ENCODE results near the gene ANKRD33B. TPM values are rescaled to one million over a fixed set of nuclear protein-coding genes. Genes with fewer than 3 reads are reported as not detected.

The ANKRD33B gene
- total RNA-seq, 2 donors from 2014 or later, result 10.9 to 18.9 TPM

DNA sequence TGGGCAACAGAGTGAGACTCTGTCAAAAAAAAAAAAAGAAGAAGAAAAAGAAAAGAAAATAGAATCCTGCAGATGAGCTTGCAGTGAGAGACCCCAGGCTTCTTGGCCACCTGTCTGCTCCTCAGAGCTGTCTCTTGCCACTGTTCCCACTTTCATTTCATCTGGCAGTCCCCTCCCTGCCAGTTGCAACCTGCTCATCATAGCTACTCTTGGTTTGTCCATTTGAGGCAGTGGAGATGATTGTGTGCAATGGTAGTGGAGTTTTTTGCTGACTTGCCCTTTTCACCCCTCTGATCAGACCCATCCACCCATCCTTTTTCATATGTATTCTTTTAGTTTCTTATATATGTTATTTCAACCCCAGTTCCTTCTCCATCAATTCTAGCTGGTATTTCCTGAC is 28.7 kb downstream of the ANKRD33B start:
- Mint-ChIP-seq H3K4me1 (ENCODE audit: low read depth in 2 of 2) (peaks cover 24 to 28% of the 10 kb centered on the region in 2 donors), H3K9me3 (no peaks in the 10 kb centered on the region), H3K27me3 (peaks cover 11 to 15% of the 10 kb centered on the region in 2 donors), H3K27ac (no peak overlapping the region), H3K4me3 (no peak overlapping the region), H3K36me3 (peaks cover 4% of the 10 kb centered on the region)
- no peak for ATAC-seq
- DNase-seq (ENCODE audit: low spot score), result no peak

GRCh38 chr5:10593531-10594181 is 29.8 kb downstream of the ANKRD33B start:
- Mint-ChIP-seq H3K27ac (no peak overlapping the region), H3K9me3 (no peaks in the 10 kb centered on the region), H3K27me3 (peaks cover 9 to 15% of the 10 kb centered on the region in 2 donors), H3K4me3 (no peak overlapping the region), H3K4me1 (ENCODE audit: low read depth in 2 of 2) (peaks cover 24 to 28% of the 10 kb centered on the region in 2 donors), H3K36me3 (peaks cover 4% of the 10 kb centered on the region)
- DNase-seq (ENCODE audit: low spot score), result no peak
- ATAC-seq, result peak in 1 of 2 donors; percentile 14

DNA sequence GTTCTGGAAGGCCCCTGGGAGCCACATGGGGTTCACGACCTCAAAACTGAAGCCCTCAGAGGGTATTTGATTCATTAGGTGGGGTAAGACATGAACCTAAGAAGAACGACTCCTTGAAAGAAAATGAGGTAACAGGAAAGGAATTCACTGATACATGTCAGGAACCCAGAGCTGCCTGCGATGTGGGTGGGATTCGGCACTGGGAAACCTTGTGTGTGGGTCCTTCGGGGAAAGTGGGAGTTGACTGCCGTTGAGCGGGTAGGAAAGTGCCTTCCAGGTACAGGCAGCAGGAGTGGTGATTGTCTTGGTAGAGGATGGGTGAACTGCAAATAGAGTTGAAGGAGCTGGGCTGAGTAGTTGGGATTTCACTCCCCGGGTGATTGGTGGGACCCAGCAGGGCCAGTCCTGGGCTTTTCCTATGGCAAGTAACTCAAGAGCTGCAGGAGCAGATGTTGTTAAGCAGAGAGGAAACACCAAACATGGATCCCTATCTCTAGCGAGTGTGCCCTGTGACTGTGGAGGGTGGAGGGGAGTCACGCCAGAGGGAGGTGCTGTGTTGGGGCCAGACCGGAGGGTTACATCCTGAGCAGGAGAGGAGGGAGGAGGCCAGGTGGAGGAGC is 30.8 kb downstream of the ANKRD33B start:
- DNase-seq (ENCODE audit: low spot score) (no peak), ATAC-seq (no peak)
- H3K9me3 Mint-ChIP-seq, result no peaks in the 10 kb centered on the region
- H3K4me3 Mint-ChIP-seq, result peak overlapping the region; percentile 21
- H3K27ac Mint-ChIP-seq, result peak overlapping the region; percentile 13 to 30
- peaks cover 21 to 23% of the 10 kb centered on the region in 2 donors for H3K4me1 Mint-ChIP-seq (ENCODE audit: low read depth in 2 of 2)
- no peaks in the 10 kb centered on the region for H3K36me3 Mint-ChIP-seq
- H3K27me3 Mint-ChIP-seq, result peaks cover 7% of the 10 kb centered on the region in 2 donors

GRCh38 chr5:10595293-10595671 is 31.4 kb downstream of the ANKRD33B start:
- Mint-ChIP-seq H3K36me3 (no peaks in the 10 kb centered on the region), H3K4me3 (peak overlapping the region; percentile 56), H3K9me3 (no peaks in the 10 kb centered on the region), H3K4me1 (ENCODE audit: low read depth in 2 of 2) (peaks cover 23% of the 10 kb centered on the region in 2 donors), H3K27ac (peak overlapping the region in 1 of 2 donors; percentile 30), H3K27me3 (peaks cover 1 to 7% of the 10 kb centered on the region in 2 donors)
- DNase-seq (ENCODE audit: low spot score) (no peak), ATAC-seq (peak in 1 of 2 donors; percentile 25)

DNA sequence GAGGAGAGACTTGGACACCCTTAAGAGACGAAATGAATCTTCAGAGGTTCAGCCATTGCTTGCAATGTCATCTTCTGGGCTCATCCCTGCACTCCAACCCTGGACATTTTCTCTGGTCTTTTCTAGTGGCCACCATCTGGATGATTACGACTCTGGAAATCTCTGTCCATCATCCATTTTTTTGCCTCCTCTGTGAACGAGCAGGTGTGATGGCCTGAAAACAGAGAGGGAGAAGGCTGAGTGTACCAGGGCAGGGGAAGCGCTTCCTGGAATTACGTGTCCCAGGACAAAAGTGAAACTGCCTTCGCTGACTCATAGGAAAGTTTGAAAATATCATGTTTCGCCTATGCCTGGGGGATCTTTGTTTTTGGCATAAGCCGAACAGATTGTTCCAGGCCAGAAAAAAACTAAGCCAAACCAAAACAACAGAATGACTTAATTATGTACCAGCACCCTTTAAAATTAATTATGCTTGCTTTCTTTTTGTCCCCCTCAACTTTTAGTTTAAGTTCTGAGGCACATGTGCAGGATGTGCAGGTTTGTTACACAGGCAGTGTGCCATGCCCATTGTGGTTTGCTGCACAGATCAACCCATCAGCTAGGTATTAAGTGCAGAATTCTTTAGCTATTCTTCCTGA is 31.9 kb downstream of the ANKRD33B start:
- Mint-ChIP-seq H3K4me3 (peak overlapping the region; percentile 56), H3K27ac (peak overlapping the region; percentile 30 to 83), H3K4me1 (ENCODE audit: low read depth in 2 of 2) (peaks cover 23 to 24% of the 10 kb centered on the region in 2 donors), H3K27me3 (peaks cover 0 to 2% of the 10 kb centered on the region in 2 donors), H3K36me3 (no peaks in the 10 kb centered on the region), H3K9me3 (no peaks in the 10 kb centered on the region)
- DNase-seq (ENCODE audit: low spot score) (no peak), ATAC-seq (peak; percentile 85 to 87)

DNA sequence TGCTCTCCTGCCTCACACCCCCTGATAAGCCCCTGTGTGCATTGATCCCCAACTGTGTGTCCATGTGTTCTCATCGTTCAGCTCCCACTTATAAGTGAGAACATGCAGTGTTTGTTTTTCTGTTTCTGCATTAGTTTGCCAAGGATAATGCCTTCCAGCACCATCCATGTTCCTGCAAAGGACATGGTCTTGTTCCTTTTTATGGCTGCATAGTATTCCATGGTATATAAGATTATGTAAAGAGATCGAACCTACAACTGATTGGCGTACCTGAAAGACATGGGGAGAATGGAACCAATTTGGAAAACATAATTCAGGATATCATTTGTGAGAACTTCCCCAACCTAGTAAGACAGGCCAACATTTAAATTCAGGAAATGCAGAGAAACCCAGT is 32.4 kb downstream of the ANKRD33B start:
- H3K36me3 Mint-ChIP-seq, result no peaks in the 10 kb centered on the region
- no peaks in the 10 kb centered on the region for H3K9me3 Mint-ChIP-seq
- peaks cover 25 to 26% of the 10 kb centered on the region in 2 donors for H3K4me1 Mint-ChIP-seq (ENCODE audit: low read depth in 2 of 2)
- H3K4me3 Mint-ChIP-seq, result peak overlapping the region; percentile 56
- H3K27me3 Mint-ChIP-seq, result peaks cover 0 to 2% of the 10 kb centered on the region in 2 donors
- DNase-seq (ENCODE audit: low spot score) (no peak), ATAC-seq (no peak)
- H3K27ac Mint-ChIP-seq, result peak overlapping the region; percentile 30 to 83

GRCh38 chr5:10596886-10597451 is 33.1 kb downstream of the ANKRD33B start:
- ATAC-seq (no peak), DNase-seq (ENCODE audit: low spot score) (no peak)
- H3K4me3 Mint-ChIP-seq, result no peak overlapping the region
- H3K9me3 Mint-ChIP-seq, result no peaks in the 10 kb centered on the region
- H3K4me1 Mint-ChIP-seq (ENCODE audit: low read depth in 2 of 2), result peaks cover 29 to 31% of the 10 kb centered on the region in 2 donors
- peaks cover 0 to 2% of the 10 kb centered on the region in 2 donors for H3K27me3 Mint-ChIP-seq
- no peak overlapping the region for H3K27ac Mint-ChIP-seq
- H3K36me3 Mint-ChIP-seq, result no peaks in the 10 kb centered on the region

DNA sequence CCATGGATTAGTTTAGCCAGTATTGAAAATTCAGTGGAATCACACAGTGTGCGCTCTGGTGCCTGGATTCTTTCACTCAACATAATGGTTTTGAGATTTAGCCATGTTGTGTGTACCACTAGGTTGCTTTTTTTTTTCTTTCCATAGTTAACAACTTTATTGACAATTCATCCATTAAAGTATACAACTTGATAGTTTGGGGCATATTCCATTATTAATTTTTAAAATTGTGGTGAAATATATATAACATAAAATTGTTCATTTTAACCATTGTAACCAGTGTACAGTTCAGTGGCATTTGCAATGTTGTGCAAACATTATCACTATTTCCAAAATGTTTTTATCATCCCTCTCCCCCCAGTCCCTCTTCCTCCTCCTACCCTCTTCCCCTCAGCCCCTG is 35.2 kb downstream of the ANKRD33B start:
- H3K4me1 Mint-ChIP-seq (ENCODE audit: low read depth in 2 of 2), result peaks cover 26 to 31% of the 10 kb centered on the region in 2 donors
- H3K27ac Mint-ChIP-seq, result no peak overlapping the region
- no peak for ATAC-seq

GRCh38 chr5:10599862-10600284 is 36.0 kb downstream of the ANKRD33B start:
- Mint-ChIP-seq H3K4me3 (no peak overlapping the region), H3K27ac (no peak overlapping the region), H3K36me3 (no peaks in the 10 kb centered on the region), H3K4me1 (ENCODE audit: low read depth in 2 of 2) (peaks cover 21 to 26% of the 10 kb centered on the region in 2 donors), H3K9me3 (no peaks in the 10 kb centered on the region), H3K27me3 (peaks cover 0 to 2% of the 10 kb centered on the region in 2 donors)
- ATAC-seq (no peak), DNase-seq (ENCODE audit: low spot score) (no peak)

More for the DNA sequence above, 35.2 kb downstream of the ANKRD33B start:
- no peak overlapping the region for H3K4me3 Mint-ChIP-seq
- peaks cover 0 to 2% of the 10 kb centered on the region in 2 donors for H3K27me3 Mint-ChIP-seq
- DNase-seq (ENCODE audit: low spot score), result no peak
- no peaks in the 10 kb centered on the region for H3K36me3 Mint-ChIP-seq
- H3K9me3 Mint-ChIP-seq, result no peaks in the 10 kb centered on the region

DNA sequence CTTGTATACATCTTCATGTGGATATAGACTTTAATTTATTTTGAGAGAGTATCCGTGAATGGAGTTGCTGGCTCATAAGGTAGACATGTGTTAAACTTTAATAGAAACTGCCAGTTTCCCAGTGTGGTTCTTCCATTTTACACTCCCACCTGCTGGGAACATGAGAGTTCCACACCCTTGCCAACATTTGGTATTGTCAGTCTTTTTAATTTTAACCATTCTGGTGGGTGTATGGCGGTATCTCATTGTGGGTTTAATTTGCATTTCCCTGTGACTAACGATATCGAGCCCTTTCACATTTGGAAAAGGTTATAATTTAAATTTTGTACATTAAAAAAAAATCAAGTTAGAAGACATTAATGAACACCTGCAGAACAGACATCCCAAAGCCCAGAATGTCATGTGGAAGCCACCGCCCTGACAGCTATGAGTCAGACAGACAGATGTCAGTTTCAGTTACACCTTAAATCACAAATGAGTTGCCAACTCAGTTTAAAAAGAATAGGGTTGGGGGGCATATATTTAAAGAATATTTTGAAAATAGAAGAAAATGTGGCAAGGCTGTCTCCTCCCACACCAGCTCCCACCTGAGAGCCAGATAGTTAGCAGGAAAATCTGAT is 36.9 kb downstream of the ANKRD33B start:
- ATAC-seq (peak in 1 of 2 donors; percentile 39), DNase-seq (ENCODE audit: low spot score) (no peak)
- Mint-ChIP-seq H3K4me3 (no peak overlapping the region), H3K27me3 (peaks cover 0 to 2% of the 10 kb centered on the region in 2 donors), H3K9me3 (no peaks in the 10 kb centered on the region), H3K27ac (no peak overlapping the region), H3K4me1 (ENCODE audit: low read depth in 2 of 2) (peaks cover 16 to 17% of the 10 kb centered on the region in 2 donors), H3K36me3 (no peaks in the 10 kb centered on the region)

GRCh38 chr5:10601246-10602030 is 37.6 kb downstream of the ANKRD33B start:
- Mint-ChIP-seq H3K36me3 (no peaks in the 10 kb centered on the region), H3K27ac (no peak overlapping the region), H3K4me3 (no peak overlapping the region), H3K9me3 (no peaks in the 10 kb centered on the region), H3K27me3 (no peaks in the 10 kb centered on the region), H3K4me1 (ENCODE audit: low read depth in 2 of 2) (peaks cover 10 to 11% of the 10 kb centered on the region in 2 donors)
- ATAC-seq, result peak in 1 of 2 donors; percentile 36
- DNase-seq (ENCODE audit: low spot score), result no peak

DNA sequence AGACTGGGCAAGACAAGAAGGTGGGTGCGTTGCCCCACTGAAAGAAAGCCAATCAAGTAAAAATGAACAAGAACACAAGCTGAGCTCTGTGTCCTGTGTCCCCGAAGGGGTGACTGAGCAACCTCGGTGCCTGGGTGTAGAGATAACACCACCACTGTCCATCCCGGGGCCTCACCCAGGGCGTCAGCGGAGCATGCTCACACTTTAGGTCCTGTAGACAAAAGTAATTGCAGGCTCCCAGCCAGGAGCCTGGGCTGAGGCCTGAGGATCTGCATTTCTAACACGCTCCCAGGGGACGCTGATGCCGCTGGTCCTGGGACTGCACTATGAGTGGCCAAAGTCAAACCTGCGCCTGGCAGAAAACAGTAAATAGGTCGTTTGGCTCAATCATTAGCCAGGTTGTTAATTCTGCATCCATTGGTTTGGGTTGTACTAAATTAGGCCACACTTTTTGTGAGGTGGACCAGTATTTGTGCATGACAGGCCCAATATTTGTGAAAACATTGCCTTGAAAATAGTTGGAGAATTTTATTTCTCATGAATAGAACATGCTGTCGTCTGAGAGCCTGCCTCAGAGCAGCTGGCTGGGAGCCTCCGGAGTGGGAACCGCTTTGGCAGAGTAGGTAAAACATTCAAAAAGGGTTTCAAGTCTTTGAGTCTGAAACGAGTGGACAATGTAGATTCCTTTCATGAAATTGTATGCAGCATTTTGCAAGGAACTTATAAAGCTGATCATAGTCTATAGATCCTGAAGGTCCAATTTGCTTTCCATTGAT is 38.3 kb downstream of the ANKRD33B start:
- peaks cover 11 to 13% of the 10 kb centered on the region in 2 donors for H3K4me1 Mint-ChIP-seq (ENCODE audit: low read depth in 2 of 2)
- peaks cover 0 to 1% of the 10 kb centered on the region in 2 donors for H3K27me3 Mint-ChIP-seq
- no peak overlapping the region for H3K27ac Mint-ChIP-seq
- DNase-seq (ENCODE audit: low spot score), result no peak
- no peaks in the 10 kb centered on the region for H3K9me3 Mint-ChIP-seq
- H3K4me3 Mint-ChIP-seq, result no peak overlapping the region
- H3K36me3 Mint-ChIP-seq, result no peaks in the 10 kb centered on the region
- no peak for ATAC-seq

Measured in natural killer cell treated with Interleukin-12 subunit alpha and Interleukin-12 subunit beta and Interleukin-15 and Interleukin-18, amount 100 ng/mL, for 72 hours (primary cell).